Measurements from ENCODE around the gene TMEM52. TPM values are rescaled to one million over a fixed set of nuclear protein-coding genes. Genes with fewer than 3 reads are reported as not detected.

The TMEM52 gene
- polyA plus RNA-seq, 1 of the 3 experiments (the other 2 are of a cell fraction) = 4.8 TPM

DNA sequence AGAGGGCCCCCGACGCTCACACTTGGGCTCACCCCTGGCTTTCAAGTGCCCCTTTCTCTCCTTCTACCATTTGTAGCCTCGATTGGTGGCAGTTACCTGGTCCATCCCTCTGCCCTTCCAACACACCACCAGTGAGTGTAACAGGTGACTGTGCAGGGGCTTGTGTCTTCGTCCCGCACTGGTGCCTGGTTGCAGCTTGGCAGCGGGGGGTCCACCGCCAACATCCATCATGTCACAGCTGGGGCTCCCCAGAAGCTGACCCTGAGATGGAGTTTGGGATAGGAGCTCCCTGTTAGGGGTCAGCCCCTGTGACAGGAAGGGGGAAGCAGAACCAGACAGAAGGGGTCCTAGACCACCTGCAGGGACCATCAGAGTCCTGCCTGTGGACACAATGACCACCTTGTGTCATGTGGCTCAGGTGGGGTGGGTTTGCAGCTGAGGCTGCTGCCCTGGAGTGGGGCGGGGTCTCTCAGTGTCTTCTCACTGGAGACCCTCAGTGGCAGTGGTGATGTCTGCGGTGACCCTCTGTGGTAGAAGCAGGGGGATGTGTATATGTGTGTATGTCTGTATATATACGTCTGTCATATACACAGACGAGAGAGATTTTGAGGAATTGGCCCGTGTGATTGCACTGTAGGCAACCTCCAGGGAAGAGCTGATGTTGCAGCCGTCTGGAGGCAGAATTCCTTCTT is 7.6 kb downstream of the TMEM52 start:
- H3K36me3 ChIP-seq (replicated peaks in 1 of 2; ENCODE audit: control insufficient read depth in 1 of 2, insufficient read depth in 2 of 2, low read length in 1 of 2) = no peaks in the 10 kb centered on the region
- H3K9me3 ChIP-seq = no peaks in the 10 kb centered on the region
- peaks cover 6% of the 10 kb centered on the region for H3K79me2 ChIP-seq (ENCODE audit: insufficient read depth)
- no peaks in the 10 kb centered on the region for H3K27me3 ChIP-seq (ENCODE audit: insufficient read depth)
- H4K20me1 ChIP-seq (ENCODE audit: insufficient read depth) = no peaks in the 10 kb centered on the region
- TF ChIP-seq, protein P1, sequence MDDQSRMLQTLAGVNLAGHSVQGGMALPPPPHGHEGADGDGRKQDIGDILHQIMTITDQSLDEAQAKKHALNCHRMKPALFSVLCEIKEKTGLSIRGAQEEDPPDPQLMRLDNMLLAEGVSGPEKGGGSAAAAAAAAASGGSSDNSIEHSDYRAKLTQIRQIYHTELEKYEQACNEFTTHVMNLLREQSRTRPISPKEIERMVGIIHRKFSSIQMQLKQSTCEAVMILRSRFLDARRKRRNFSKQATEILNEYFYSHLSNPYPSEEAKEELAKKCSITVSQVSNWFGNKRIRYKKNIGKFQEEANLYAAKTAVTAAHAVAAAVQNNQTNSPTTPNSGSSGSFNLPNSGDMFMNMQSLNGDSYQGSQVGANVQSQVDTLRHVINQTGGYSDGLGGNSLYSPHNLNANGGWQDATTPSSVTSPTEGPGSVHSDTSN (IDR thresholded peaks at IDR 0.05) = no peak
- TF ChIP-seq, protein P2, sequence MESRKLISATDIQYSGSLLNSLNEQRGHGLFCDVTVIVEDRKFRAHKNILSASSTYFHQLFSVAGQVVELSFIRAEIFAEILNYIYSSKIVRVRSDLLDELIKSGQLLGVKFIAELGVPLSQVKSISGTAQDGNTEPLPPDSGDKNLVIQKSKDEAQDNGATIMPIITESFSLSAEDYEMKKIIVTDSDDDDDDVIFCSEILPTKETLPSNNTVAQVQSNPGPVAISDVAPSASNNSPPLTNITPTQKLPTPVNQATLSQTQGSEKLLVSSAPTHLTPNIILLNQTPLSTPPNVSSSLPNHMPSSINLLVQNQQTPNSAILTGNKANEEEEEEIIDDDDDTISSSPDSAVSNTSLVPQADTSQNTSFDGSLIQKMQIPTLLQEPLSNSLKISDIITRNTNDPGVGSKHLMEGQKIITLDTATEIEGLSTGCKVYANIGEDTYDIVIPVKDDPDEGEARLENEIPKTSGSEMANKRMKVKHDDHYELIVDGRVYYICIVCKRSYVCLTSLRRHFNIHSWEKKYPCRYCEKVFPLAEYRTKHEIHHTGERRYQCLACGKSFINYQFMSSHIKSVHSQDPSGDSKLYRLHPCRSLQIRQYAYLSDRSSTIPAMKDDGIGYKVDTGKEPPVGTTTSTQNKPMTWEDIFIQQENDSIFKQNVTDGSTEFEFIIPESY (IDR thresholded peaks at IDR 0.05; ENCODE audit: borderline replicate concordance, low read depth) = no peak
- TF ChIP-seq, protein P3, sequence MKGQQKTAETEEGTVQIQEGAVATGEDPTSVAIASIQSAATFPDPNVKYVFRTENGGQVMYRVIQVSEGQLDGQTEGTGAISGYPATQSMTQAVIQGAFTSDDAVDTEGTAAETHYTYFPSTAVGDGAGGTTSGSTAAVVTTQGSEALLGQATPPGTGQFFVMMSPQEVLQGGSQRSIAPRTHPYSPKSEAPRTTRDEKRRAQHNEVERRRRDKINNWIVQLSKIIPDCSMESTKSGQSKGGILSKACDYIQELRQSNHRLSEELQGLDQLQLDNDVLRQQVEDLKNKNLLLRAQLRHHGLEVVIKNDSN (IDR thresholded peaks at IDR 0.05; ENCODE audit: borderline replicate concordance, low read depth) = no peak
- TF ChIP-seq NFIC (IDR thresholded peaks at IDR 0.05; ENCODE audit: borderline replicate concordance) = no peak
- TF ChIP-seq TCF12 (IDR thresholded peaks at IDR 0.05) = no peak
- TF ChIP-seq TAF1 (IDR thresholded peaks at IDR 0.05; ENCODE audit: borderline replicate concordance, low read depth, low read length) = no peak
- TF ChIP-seq NRF1 (IDR thresholded peaks at IDR 0.05; ENCODE audit: low read depth, low read length) = no peak
- ChIA-PET CTCF (interaction anchor here (1.0 to 2.1 kb wide), 4 partner anchors 32 to 135 kb away, joined by 3 to 12 read pairs (median 5); no protein-coding TSS in a partner anchor), POLR2A (no interaction called here)
- DNase-seq = no peak
- peaks cover 0 to 22% of the 10 kb centered on the region in 2 experiments; a peak in 2 of 4 replicates for H3K4me1 ChIP-seq (ENCODE audit: control insufficient read depth in 1 of 2, insufficient read depth in 2 of 2, low read depth in 1 of 2, low read length in 1 of 2)
- H3F3A ChIP-seq (replicated peaks; ENCODE audit: insufficient read depth) = peaks cover 4% of the 10 kb centered on the region
- 86% methylated on average over 11 of the region's 13 CpGs for WGBS (ENCODE audit: low lambda C conversion rate)
- no peak overlapping the region for H3K27ac ChIP-seq (ENCODE audit: low read depth in 2 of 2, low read length in 1 of 2)
- H3K9ac ChIP-seq = no peak overlapping the region
- no peak overlapping the region for H3K4me3 ChIP-seq (ENCODE audit: low read depth in 2 of 2, low read length in 1 of 2)
- no peak overlapping the region for H2AFZ ChIP-seq (ENCODE audit: low read depth)
- H3K4me2 ChIP-seq = no peak overlapping the region
- no peaks in the 10 kb centered on the region for H3K9me2 ChIP-seq

GRCh38 chr1:1910651-1911331 is 8.3 kb downstream of the TMEM52 start:
- DNase-seq = no peak
- Histone ChIP-seq H3K79me2 (ENCODE audit: insufficient read depth) (peaks cover 6% of the 10 kb centered on the region), H4K20me1 (ENCODE audit: insufficient read depth) (no peaks in the 10 kb centered on the region), H3K36me3 (replicated peaks in 1 of 2; ENCODE audit: control insufficient read depth in 1 of 2, insufficient read depth in 2 of 2, low read length in 1 of 2) (no peaks in the 10 kb centered on the region), H3K27ac (ENCODE audit: low read depth in 2 of 2, low read length in 1 of 2) (no peak overlapping the region), H3K9ac (no peak overlapping the region), H3K4me1 (ENCODE audit: control insufficient read depth in 1 of 2, insufficient read depth in 2 of 2, low read depth in 1 of 2, low read length in 1 of 2) (peaks cover 0 to 24% of the 10 kb centered on the region in 2 experiments; a peak in 2 of 4 replicates), H3K27me3 (ENCODE audit: insufficient read depth) (no peaks in the 10 kb centered on the region), H3K9me2 (no peaks in the 10 kb centered on the region), H3K4me3 (ENCODE audit: low read depth in 2 of 2, low read length in 1 of 2) (no peak overlapping the region), H3K9me3 (no peaks in the 10 kb centered on the region), H2AFZ (ENCODE audit: low read depth) (no peak overlapping the region), H3K4me2 (no peak overlapping the region), H3F3A (replicated peaks; ENCODE audit: insufficient read depth) (peaks cover 8% of the 10 kb centered on the region)
- POLR2A ChIA-PET = no interaction called here
- CTCF ChIA-PET = interaction anchor here (1.0 to 2.1 kb wide), 3 partner anchors 33 to 136 kb away, joined by 5 to 12 read pairs (median 5); no protein-coding TSS in a partner anchor
- WGBS (ENCODE audit: low lambda C conversion rate) = 89% methylated on average over 5 of the region's 22 CpGs
- no peak for TF ChIP-seq EP300 (IDR thresholded peaks at IDR 0.05; ENCODE audit: borderline replicate concordance in 1 of 2, low read depth in 1 of 2, low read length in 1 of 2)
- no peak for TF ChIP-seq RAD21 (IDR thresholded peaks at IDR 0.05; ENCODE audit: low read length)
- TF ChIP-seq EZH2phosphoT487 (IDR thresholded peaks at IDR 0.05; ENCODE audit: borderline replicate concordance, low read depth) = no peak
- TF ChIP-seq TCF12 (IDR thresholded peaks at IDR 0.05) = no peak
- no peak for TF ChIP-seq POLR2AphosphoS5 (IDR thresholded peaks at IDR 0.05; ENCODE audit: low read depth, low read length)
- TF ChIP-seq CHD2 (IDR thresholded peaks at IDR 0.05; ENCODE audit: low read length, partially characterized antibody) = no peak
- TF ChIP-seq GABPA (IDR thresholded peaks at IDR 0.05; ENCODE audit: low read depth) = no peak
- TF ChIP-seq MXI1 (IDR thresholded peaks at IDR 0.05; ENCODE audit: low read depth, low read length) = no peak
- no peak for TF ChIP-seq YY1 (IDR thresholded peaks at IDR 0.05; ENCODE audit: low read depth)
- no peak for TF ChIP-seq CTCF (IDR thresholded peaks at IDR 0.05)
- no peak for TF ChIP-seq FOSL2 (IDR thresholded peaks at IDR 0.05; ENCODE audit: borderline replicate concordance, low read depth)
- TF ChIP-seq RCOR1 (IDR thresholded peaks at IDR 0.05; ENCODE audit: low read length) = no peak
- TF ChIP-seq GATA2 (CRISPR knock-in tag; IDR thresholded peaks at IDR 0.05) = no peak
- no peak for TF ChIP-seq MAX (IDR thresholded peaks at IDR 0.05; ENCODE audit: low read depth)
- TF ChIP-seq NRF1 (IDR thresholded peaks at IDR 0.05; ENCODE audit: low read depth, low read length) = no peak

All from SK-N-SH (cell line).